CD14-positive monocyte (primary cell): ENCODE data around the gene DNAJA1. TPM values are rescaled to one million over a fixed set of nuclear protein-coding genes. Genes with fewer than 3 reads are reported as not detected.
"Not testable (repeated sequence)": the region's sequence is repeated elsewhere in the genome, so short reads cannot be mapped to it uniquely, and the experiment has no call there.

Experiments
- DNase-seq, 3 donors: peaks; one replicate each; pipeline ENCODE4 v3.0.0-alpha.2; 2011 to 2022
- H2AFZ ChIP-seq: 2 replicates; pipeline ENCODE4 v1.6.0; 2012; ENCODE audit warnings: mild to moderate bottlenecking, low read depth, low read length, inconsistent platforms; ENCODE audit not compliant: insufficient read depth, poor library complexity, severe bottlenecking
- H3K27ac ChIP-seq, 2 donors: 1 replicate in 1 of 2; 2 replicates in 1 of 2; pipeline ENCODE4 v1.5.1; 2012 to 2013; ENCODE audit warnings: low read length in 2 of 2, control low read depth in 1 of 2, inconsistent platforms in 1 of 2, low read depth in 1 of 2, mild to moderate bottlenecking in 1 of 2
- H3K27me3 ChIP-seq, 2 donors: one replicate each; pipeline versions ENCODE4 v1.6.0 to v1.6.1; 2011 to 2013; ENCODE audit warnings: low read length in 2 of 2; ENCODE audit not compliant: control insufficient read depth in 2 of 2, insufficient read depth in 2 of 2
- H3K36me3 ChIP-seq, 2 donors: replicated peaks in 1 of 2; 1 replicate in 1 of 2; 2 replicates in 1 of 2; pipeline versions ENCODE4 v1.5.1 to v1.6.1; 2012 to 2013; ENCODE audit warnings: low read length in 2 of 2, control low read depth in 1 of 2, inconsistent platforms in 1 of 2, mild to moderate bottlenecking in 1 of 2; ENCODE audit not compliant: insufficient read depth in 2 of 2, control insufficient read depth in 1 of 2
- H3K4me1 ChIP-seq, 2 donors: 1 replicate in 1 of 2; 2 replicates in 1 of 2; pipeline versions ENCODE4 v1.5.1 to v1.6.1; 2012 to 2013; ENCODE audit warnings: low read length in 2 of 2, control low read depth in 1 of 2, inconsistent platforms in 1 of 2, mild to moderate bottlenecking in 1 of 2, moderate library complexity in 1 of 2; ENCODE audit not compliant: insufficient read depth in 2 of 2, control insufficient read depth in 1 of 2
- H3K4me2 ChIP-seq: replicated peaks from 2 replicates; pipeline ENCODE3; 2012; ENCODE audit warnings: low read length, moderate library complexity, mild to moderate bottlenecking; ENCODE audit not compliant: poor library complexity, severe bottlenecking; ENCODE audit errors: extremely low read depth
- H3K4me3 ChIP-seq, 3 experiments: fragments of 200-600 bp in 1 of 3; sonication (generic) in 1 of 3; replicated peaks in 1 of 3; 1 replicate in 2 of 3; 2 replicates in 1 of 3; pipeline ENCODE4 v1.5.1; 2011 to 2013; ENCODE audit warnings: low read length in 3 of 3, mild to moderate bottlenecking in 3 of 3, control low read depth in 2 of 3, low read depth in 2 of 3, inconsistent platforms in 1 of 3, moderate library complexity in 1 of 3
- H3K79me2 ChIP-seq: 2 replicates; pipeline ENCODE4 v1.6.0; 2012; ENCODE audit warnings: mild to moderate bottlenecking, control low read depth, inconsistent platforms, low read length, moderate library complexity; ENCODE audit not compliant: insufficient read depth
- H3K9ac ChIP-seq: 2 replicates; pipeline ENCODE4 v1.6.0; 2017; ENCODE audit warnings: low read length, mild to moderate bottlenecking; ENCODE audit not compliant: insufficient read depth, poor library complexity, severe bottlenecking
- H3K9me3 ChIP-seq, 2 donors: replicated peaks in 1 of 2; 1 replicate in 1 of 2; 2 replicates in 1 of 2; pipeline versions ENCODE4 v1.5.1 to v1.6.1; 2012 to 2013; ENCODE audit warnings: low read length in 2 of 2, control low read depth in 1 of 2; ENCODE audit not compliant: control insufficient read depth in 1 of 2, insufficient read depth in 1 of 2
- H4K20me1 ChIP-seq: 2 replicates; pipeline ENCODE4 v1.6.0; 2012; ENCODE audit warnings: mild to moderate bottlenecking, low read length, control low read depth, moderate library complexity; ENCODE audit not compliant: insufficient read depth
- H3K27ac Mint-ChIP-seq, 7 donors: one replicate each; pipeline ENCODE4 v1.8.0; 2020; ENCODE audit warnings: mild to moderate bottlenecking in 7 of 7, mixed read lengths in 7 of 7, moderate library complexity in 6 of 7, inconsistent platforms in 2 of 7
- H3K27me3 Mint-ChIP-seq, 3 donors: one replicate each; pipeline ENCODE4 v1.8.0; 2021 to 2022; ENCODE audit warnings: low read depth in 3 of 3, mild to moderate bottlenecking in 3 of 3, mixed read lengths in 3 of 3, moderate library complexity in 3 of 3, inconsistent platforms in 1 of 3
- H3K36me3 Mint-ChIP-seq, 2 donors: one replicate each; pipeline ENCODE4 v1.8.0; 2020; ENCODE audit warnings: mixed read lengths in 2 of 2, inconsistent platforms in 1 of 2, mild to moderate bottlenecking in 1 of 2
- H3K4me1 Mint-ChIP-seq: one replicate; pipeline ENCODE4 v1.8.0; 2020; ENCODE audit warnings: mild to moderate bottlenecking, mixed read lengths
- H3K4me3 Mint-ChIP-seq, 2 donors: one replicate each; pipeline ENCODE4 v1.8.0; 2020; ENCODE audit warnings: mild to moderate bottlenecking in 2 of 2, mixed read lengths in 2 of 2, moderate library complexity in 1 of 2
- H3K9me3 Mint-ChIP-seq, 7 donors: one replicate each; pipeline ENCODE4 v1.8.0; 2020 to 2022; ENCODE audit warnings: mixed read lengths in 7 of 7, mild to moderate bottlenecking in 6 of 7, moderate library complexity in 6 of 7, inconsistent platforms in 2 of 7
- CTCF ChIP-seq: fragments of 200-600 bp; IDR thresholded peaks from one replicate; pipeline ENCODE4 v1.8.0; 2022; ENCODE audit warnings: antibody characterized with exemption, mild to moderate bottlenecking
- WGBS: methylation state at CpG from one replicate; pipeline ENCODE4 v1.1.5; 2013; ENCODE audit warnings: missing lambda C conversion rate; ENCODE audit not compliant: insufficient coverage; 5-methylcytosine and 5-hydroxymethylcytosine counted together
- intact Hi-C, 2 donors: fragments of 100-400 bp; cut with micrococcal nuclease; formaldehyde crosslinking; loops; one replicate each; pipeline versions ENCODE4 v1.15.0 to v1.15.1; 2023
- polyA plus RNA-seq, 3 donors: library from polyadenylated mRNA; depleted of rRNA in 1 of 3; unstranded in 2 of 3; stranded (reverse) in 1 of 3; fragments of 300-500 nt in 2 of 3; fragments of >200 nt in 1 of 3; fragmentation: Illumina TruSeq in 2 of 3; gene quantifications; 1 replicate in 2 of 3; 2 replicates in 1 of 3; pipeline ENCODE4 v1.2.3, GENCODE V29; 2012 to 2021

Gene DNAJA1
- polyA plus RNA-seq, 3 donors: 73.3 to 112 (median 93.6) TPM

GRCh38 chr9:32991897-32992594 lies 33.0 kb upstream of the DNAJA1 start:
- DNase-seq: no peak
- Mint-ChIP-seq H3K4me1 (peaks cover 17% of the 10 kb centered on the region), H3K9me3 (no peaks in the 10 kb centered on the region), H3K27ac (no peak overlapping the region), H3K4me3 (no peak overlapping the region), H3K27me3 (no peaks in the 10 kb centered on the region), H3K36me3 (peaks cover 61 to 72% of the 10 kb centered on the region in 2 donors)
- Histone ChIP-seq H3K27ac (peak overlapping the region in 1 of 2 donors; percentile 17), H3K4me3 (no peak overlapping the region), H3K9me3 (no peaks in the 10 kb centered on the region), H3K36me3 (peaks cover 41 to 87% of the 10 kb centered on the region in 2 donors), H3K9ac (no peak overlapping the region), H3K4me1 (peaks cover 8 to 11% of the 10 kb centered on the region in 2 donors), H4K20me1 (peaks cover 6% of the 10 kb centered on the region), H3K4me2 (no peak overlapping the region), H3K27me3 (no peaks in the 10 kb centered on the region), H2AFZ (no peak overlapping the region), H3K79me2 (peaks cover 50% of the 10 kb centered on the region)
- no peak for TF ChIP-seq CTCF
- 87% methylated on average over 3 of the region's 6 CpGs for WGBS
- intact Hi-C loops: no loop called here

DNA sequence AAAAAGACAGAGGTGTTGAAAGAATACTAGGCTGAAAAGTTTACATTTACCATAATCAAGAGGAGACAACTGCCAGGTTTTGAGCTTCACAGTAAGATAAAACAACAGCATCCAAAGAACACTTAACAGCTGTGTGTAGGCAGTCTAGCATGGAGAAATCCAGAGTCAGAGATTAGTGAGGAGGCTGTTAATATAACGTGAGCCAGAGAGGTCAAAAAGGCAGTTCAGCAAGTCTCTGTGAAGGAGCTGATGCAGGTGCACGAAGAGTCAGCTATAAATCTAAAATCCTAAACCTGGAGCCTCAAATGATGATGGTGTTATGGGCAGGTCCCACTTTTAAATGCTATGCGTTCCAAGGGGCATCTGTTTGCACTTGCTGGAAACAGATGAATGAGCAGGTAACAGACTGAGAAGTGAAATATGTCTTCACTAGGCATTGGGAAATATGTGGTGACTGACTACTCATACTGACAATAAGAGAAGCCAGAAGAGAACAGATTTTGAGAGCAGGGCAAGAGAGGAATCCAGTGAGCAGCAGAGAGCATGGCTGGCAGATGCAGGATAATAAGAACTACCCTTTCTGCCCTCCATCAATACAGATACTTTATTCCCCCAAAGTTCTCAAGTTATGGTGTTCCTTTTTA lies 32.4 kb upstream of the DNAJA1 start:
- H3K9me3 Mint-ChIP-seq: no peaks in the 10 kb centered on the region
- DNase-seq: no peak
- intact Hi-C loops: no loop called here
- Histone ChIP-seq H3K36me3 (peaks cover 40 to 87% of the 10 kb centered on the region in 2 donors), H3K27me3 (no peaks in the 10 kb centered on the region), H3K4me1 (peaks cover 8 to 11% of the 10 kb centered on the region in 2 donors), H3K4me3 (no peak overlapping the region), H3K9ac (no peak overlapping the region), H3K27ac (peak overlapping the region in 1 of 2 donors; percentile 17), H2AFZ (no peak overlapping the region), H3K79me2 (peaks cover 57% of the 10 kb centered on the region), H3K4me2 (no peak overlapping the region), H4K20me1 (peaks cover 6% of the 10 kb centered on the region), H3K9me3 (no peaks in the 10 kb centered on the region)
- H3K36me3 Mint-ChIP-seq: peaks cover 61 to 72% of the 10 kb centered on the region in 2 donors
- WGBS: 93% methylated on average over 2 of the region's 3 CpGs
- TF ChIP-seq CTCF: no peak
- H3K4me1 Mint-ChIP-seq: peaks cover 17% of the 10 kb centered on the region
- H3K27ac Mint-ChIP-seq: no peak overlapping the region
- no peaks in the 10 kb centered on the region for H3K27me3 Mint-ChIP-seq
- H3K4me3 Mint-ChIP-seq: no peak overlapping the region

GRCh38 chr9:33000682-33001055 lies 24.4 kb upstream of the DNAJA1 start:
- Mint-ChIP-seq H3K27ac (peak overlapping the region; percentile 96 to 99 (median 97)), H3K36me3 (peaks cover 20 to 29% of the 10 kb centered on the region in 2 donors), H3K4me1 (peaks cover 14% of the 10 kb centered on the region), H3K4me3 (peak overlapping the region; percentile 91 to 94)
- not testable (repeated sequence) for DNase-seq, H3K27me3 Mint-ChIP-seq, H3K9me3 ChIP-seq, H3K27me3 ChIP-seq, H3K9me3 Mint-ChIP-seq, H4K20me1 ChIP-seq
- Histone ChIP-seq H3K4me3 (peak overlapping the region; percentile 89 to 98 (median 94)), H3K79me2 (peaks cover 49% of the 10 kb centered on the region), H3K4me1 (peaks cover 9 to 12% of the 10 kb centered on the region in 2 donors), H3K9ac (peak overlapping the region; percentile 91), H3K36me3 (peaks cover 23 to 29% of the 10 kb centered on the region in 2 donors), H3K4me2 (peak overlapping the region; percentile 83), H3K27ac (peak overlapping the region; percentile 88 to 96), H2AFZ (peak overlapping the region; percentile 97)
- intact Hi-C loops: loop anchor here in 1 of 2 donors (5.0 kb wide), 1 partner anchor 428 kb away; the partner anchor contains the start of gene NDUFB6
- WGBS: 0% methylated on average over 2 of the region's 12 CpGs
